LNCaP clone FGC (cell line): ENCODE measurements around the gene TIAM1.

Source experiments
- DNase-seq: peaks from one replicate; pipeline ENCODE4 v3.0.0-alpha.2; 2011; ENCODE audit warnings: low read depth
- H3K4me3 ChIP-seq: 2 replicates; pipeline ENCODE4 v1.5.1; 2011; ENCODE audit warnings: mild to moderate bottlenecking, low read depth, low read length, control low read depth
- TF ChIP-seq, protein P1 (sequence below): IDR thresholded peaks from 2 replicates; pipeline ENCODE4 v1.5.1; 2012; ENCODE audit warnings: mild to moderate bottlenecking; ENCODE audit not compliant: control insufficient read depth, insufficient read depth; ENCODE audit errors: extremely low read depth

Gene TIAM1

DNA sequence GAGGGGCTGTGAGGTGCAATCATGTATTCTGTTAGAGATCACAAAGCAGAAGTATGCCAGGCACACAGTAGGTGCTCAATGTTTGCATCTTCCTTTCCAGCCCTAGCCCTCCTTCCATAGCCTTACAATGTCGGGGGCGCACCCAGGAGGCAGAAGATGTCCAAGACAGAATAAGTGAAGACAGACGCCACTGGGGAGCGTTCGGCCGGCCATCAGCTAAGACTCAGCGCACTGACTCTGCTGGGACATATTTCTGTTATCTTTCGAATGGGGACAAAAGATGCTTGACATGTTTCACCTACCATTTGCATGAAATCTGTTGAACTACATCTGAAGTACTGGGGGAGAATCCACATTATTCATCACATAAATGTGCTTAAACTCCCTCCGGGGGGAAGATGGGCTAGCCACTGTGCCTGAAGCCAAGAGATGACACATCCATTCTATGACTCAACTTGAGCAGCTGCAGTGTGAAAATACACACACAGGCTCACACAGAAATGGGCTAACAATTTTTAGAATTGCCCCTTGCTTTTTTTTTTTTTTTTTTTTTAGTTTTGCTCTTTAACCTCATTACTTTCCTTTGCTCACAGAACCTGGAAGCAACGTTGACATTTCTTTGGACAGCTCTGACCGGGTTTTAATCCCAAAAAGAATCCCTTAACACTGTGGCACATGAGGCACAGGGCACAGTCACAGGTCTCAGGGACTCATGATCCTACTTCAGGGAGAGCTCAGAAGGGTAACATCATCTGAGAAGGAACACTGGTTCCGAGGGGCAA, 7.9 kb downstream of the TIAM1 start:
- TF ChIP-seq, protein P1, sequence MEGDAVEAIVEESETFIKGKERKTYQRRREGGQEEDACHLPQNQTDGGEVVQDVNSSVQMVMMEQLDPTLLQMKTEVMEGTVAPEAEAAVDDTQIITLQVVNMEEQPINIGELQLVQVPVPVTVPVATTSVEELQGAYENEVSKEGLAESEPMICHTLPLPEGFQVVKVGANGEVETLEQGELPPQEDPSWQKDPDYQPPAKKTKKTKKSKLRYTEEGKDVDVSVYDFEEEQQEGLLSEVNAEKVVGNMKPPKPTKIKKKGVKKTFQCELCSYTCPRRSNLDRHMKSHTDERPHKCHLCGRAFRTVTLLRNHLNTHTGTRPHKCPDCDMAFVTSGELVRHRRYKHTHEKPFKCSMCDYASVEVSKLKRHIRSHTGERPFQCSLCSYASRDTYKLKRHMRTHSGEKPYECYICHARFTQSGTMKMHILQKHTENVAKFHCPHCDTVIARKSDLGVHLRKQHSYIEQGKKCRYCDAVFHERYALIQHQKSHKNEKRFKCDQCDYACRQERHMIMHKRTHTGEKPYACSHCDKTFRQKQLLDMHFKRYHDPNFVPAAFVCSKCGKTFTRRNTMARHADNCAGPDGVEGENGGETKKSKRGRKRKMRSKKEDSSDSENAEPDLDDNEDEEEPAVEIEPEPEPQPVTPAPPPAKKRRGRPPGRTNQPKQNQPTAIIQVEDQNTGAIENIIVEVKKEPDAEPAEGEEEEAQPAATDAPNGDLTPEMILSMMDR = no peak
- H3K4me3 ChIP-seq = no peak overlapping the region
- DNase-seq = no peak

DNA sequence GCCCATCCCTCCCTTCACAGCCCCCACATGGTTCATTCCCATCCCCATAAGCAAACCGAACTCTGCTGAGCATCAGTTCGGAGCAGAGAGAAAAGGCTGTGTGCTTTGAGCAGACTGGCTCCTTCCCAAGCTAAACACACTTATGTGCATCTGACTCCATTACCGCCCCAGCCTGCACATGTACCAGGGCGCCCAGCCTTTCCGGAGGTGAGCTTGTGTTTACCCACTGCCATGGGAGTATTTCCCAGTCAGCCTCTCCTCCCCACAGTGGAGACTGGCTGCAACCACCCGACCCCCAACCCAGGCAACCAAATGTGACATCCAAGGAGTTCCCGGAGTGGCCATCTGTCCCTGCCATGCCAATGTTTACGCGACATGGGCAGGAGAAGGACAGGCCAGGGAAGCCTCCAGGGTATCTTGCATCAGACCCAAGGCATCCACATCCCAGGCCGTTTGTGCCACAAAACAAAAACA, 9.4 kb downstream of the TIAM1 start:
- no peak for DNase-seq
- TF ChIP-seq, protein P1 = no peak
- no peak overlapping the region for H3K4me3 ChIP-seq

DNA sequence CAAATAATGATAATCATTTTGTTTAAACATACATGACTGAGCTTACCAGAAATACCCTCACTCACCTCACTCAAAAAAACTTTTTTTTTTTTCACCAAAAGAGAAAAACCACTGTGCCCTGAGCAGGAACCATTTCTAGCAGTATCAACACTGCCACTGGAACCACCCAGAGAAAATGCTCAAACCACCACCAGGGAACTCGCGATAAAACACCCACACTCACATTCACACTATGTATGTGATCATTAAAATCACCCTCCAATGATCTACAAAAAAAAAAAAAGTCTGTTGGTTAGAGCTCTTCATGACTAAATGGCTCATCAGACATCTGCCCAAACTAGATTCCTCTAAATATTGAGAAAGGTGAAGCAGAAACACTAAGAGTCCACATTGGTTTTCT, 11.5 kb downstream of the TIAM1 start:
- no peak overlapping the region for H3K4me3 ChIP-seq
- TF ChIP-seq, protein P1 = no peak
- no peak for DNase-seq

DNA sequence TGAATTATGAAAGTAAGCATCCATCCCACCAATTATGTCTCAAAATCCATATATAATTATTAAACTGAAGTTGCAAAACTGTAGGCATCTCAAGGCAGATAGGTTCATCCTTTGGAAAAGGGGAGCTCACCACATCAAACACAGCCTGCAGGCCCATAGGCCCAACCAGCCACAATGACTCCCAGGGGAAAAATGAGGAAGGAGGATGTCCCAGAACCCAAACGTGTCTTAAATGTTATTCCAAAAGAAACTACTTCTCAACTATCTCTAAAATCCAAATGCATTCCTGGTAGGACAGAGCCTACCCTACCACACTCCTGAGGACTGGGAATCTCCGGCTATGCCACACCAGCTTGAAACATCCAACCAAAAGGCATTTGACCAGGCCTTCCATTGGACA, 12.8 kb downstream of the TIAM1 start:
- no peak overlapping the region for H3K4me3 ChIP-seq
- TF ChIP-seq, protein P1 = no peak
- DNase-seq = no peak

DNA sequence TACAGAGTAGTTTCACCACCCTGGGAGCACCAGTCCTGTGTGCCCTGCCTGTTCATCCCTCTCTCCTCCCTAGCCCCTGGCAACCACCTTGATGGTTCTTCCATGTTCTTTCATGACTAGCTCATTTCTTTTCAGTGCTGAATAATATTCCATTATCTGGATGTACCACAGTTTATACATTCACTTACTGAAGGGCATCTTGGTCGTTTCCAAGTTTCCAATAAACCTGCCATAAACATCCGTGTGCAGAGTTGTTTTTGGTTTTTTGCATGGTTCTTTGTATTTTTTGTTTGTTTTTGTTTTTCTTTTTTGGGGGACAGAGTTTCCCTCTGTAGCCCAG, 13.9 kb downstream of the TIAM1 start:
- TF ChIP-seq, protein P1 = no peak
- H3K4me3 ChIP-seq = no peak overlapping the region
- no peak for DNase-seq

DNA sequence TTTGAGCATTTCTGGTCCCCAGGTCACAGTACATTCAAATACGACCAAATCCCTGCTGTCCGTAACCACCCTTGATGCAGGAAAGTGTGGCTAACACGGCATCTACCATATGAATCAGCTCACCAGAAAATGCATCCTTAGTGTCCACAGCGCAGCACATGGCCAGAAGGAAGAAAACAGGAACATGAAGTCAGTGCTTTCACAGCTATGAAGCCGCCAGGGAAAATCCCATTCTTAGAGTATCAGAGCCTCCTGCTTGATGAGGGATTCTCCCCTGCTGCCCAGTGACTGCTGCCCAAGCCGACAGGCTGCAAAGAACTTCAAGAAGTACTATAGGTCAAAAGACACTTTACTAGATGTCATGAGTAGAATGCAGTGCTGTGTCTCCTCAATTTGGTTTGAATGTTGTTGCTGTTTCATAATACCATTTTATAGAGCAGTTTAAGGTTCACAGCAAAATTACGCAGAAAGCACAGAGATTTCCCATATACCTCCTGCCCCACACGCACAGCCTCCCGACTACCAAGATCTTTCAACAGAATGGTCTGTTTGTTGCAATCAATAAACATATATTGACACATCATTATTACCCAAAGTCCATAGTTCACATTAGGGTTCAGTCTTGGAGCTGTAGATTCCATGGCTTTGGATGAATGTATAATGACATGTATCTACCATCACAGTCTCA, 14.5 kb downstream of the TIAM1 start:
- no peak overlapping the region for H3K4me3 ChIP-seq
- DNase-seq = no peak
- TF ChIP-seq, protein P1 = no peak
